Stimulated activated CD8-positive, alpha-beta memory T cell treated with anti-CD3 and anti-CD28 coated beads, Interleukin-12 subunit alpha, Interleukin-12 subunit beta, amount 100 ng/mL, for 4 hours (primary cell): ENCODE results near the gene PUM1.
"Not testable (repeated sequence)": the region's sequence is repeated elsewhere in the genome, so short reads cannot be mapped to it uniquely, and the experiment has no call there.

Experiments
- DNase-seq: peaks from one replicate; pipeline ENCODE4 v3.0.0-alpha.2; 2020; ENCODE audit warnings: low read depth

Gene PUM1

DNA sequence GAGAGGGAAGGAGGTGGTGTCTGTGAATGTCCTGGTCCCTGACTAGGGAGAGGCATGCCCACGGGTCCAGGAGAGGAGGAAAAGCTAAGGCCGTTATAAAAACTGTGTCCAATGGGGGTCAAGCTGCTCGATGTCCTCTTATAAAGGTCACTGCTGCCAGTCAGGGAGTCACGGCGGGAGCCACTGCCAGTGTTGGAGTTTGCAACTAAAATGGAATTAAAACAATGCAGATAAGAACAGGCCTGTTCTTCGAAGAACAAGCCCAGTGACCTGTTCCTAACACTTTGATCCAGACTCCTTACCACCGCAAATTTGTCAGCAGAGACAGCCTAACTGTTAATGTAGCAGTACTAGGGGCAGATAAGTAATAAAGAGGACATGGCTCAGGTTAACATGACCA is 100.8 kb downstream of the PUM1 start:
- DNase-seq: no peak

DNA sequence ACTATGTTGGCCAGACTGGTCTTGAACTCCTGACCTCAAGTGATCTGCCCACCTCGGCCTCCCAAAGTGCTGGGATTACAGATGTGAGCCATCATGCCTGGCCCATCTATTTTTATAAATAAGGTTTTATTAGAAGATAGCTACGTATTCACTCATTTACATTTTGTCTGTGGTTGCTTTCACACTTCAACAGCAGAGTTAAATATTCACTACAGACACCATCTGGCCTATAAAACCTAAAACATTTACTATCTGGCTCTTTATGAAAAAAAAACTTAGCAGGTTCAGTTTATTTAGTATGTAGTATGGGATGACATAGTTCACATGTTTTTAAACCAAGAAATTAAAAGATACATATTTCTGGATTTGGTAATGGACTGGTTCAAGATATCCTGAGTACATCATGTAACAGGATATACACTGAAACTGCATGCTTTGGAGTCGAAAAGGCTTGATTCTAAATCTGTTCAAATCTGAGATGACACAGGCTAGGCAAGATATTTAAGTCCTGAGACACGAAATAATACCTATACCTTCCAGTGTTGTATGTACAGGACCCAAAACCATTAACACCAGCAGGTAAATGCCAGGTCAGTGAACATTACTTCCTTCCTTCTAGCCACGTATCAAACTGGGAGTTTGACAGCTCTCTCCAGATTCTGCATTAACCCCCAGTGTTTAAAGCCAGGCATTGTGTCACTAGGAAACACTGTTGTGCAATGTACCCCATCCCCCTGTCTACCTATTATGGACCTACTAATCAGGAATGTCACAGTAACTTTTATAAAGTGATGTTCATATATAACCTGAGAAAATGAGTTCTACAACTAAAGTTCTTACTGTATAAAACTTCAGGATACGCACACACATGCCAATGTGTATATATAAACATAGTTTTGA is 102.7 kb downstream of the PUM1 start:
- no peak for DNase-seq

DNA sequence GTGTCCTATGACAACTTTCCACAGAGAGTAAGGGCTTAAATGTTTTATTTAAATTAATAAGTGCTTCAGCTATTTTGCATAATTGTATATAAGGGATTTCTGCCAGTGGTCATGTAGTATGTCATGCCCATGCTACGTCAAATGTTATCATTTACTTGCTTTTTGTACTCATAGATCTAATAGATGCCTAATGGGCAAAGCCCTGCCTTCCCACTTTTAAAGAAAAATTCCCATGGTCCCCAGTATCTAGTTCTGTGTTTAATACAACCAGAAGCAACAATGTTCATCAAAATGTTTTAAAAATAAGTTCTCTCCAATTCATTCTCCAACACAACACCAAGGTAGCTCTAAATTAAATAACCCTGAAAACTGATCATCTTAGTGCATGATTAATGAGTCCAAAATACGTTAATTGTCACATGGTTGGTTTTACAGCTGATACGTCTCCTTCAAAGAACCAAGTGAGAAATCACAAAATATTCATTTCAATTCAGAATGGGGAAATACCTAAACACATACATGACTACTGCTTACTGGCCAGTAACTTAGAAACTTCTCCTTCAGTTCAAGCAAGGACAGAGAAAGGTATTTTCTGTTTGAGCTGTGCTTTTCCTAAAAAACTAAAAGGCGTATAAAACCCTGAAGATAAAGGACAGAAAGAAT is 107.8 kb downstream of the PUM1 start:
- no peak for DNase-seq

DNA sequence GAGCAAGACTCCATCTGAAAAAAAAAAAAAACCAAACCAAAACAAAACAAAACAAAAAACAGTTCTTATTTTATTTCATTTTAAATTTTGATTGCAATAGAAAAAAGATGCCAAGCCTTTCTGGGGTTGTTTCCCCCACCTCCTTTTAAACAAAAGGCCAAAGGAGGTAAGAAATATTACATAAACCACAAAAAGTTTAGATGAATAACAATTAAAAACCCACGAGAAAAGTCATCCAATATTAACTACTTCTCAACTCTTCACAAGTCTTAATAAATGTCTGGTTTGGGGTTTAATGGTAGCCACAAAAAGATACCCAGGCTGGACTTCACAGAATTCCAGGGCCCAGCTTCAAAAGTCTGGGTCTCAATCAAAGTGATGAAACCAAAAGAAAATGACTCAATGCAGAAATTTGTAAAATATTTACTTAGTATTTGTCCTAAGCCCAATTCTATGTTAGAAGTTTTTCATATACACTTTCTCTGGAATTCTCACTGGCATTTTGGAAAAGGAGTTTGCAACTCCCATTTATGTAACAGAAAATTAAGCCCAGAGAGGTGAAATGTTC is 110.0 kb downstream of the PUM1 start:
- DNase-seq: no peak

DNA sequence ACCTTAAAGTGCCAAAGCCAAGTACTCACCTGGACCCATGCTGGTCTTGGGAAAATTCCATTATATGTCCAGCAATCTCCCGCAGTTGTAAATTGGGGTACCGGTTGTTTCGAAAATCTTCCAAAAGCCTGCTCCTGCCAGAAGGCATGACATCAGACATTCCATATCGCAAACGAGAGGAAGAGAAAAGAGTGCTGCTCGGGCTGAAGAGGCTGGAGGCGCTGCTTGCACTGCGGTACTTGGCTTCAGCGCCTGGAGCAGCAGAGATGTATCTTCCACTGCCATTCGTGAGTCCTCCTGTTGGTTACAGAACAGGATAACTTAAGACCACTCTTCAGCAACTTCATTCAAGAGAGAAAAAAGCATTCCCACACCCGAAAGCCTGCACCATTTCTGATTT is 111.8 kb downstream of the PUM1 start:
- no peak for DNase-seq

DNA sequence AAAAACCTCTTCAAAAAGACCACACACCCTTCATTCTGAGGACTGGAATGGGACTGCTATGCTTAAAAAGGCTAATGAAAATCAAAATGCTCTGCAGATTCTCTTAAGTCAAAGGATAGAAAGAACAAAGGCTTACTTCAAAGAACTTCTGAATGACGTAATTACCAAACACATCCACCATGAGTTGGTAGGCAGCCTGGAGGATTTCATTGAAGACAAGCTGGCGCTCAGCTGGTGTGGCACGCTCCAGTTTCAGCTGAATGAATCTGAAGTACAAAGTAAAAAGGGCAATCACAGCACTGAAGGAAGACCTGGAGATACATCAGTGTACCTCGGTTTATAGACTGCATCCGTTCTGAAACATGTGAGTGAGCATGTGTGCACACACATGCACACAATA is 113.4 kb downstream of the PUM1 start:
- no peak for DNase-seq

DNA sequence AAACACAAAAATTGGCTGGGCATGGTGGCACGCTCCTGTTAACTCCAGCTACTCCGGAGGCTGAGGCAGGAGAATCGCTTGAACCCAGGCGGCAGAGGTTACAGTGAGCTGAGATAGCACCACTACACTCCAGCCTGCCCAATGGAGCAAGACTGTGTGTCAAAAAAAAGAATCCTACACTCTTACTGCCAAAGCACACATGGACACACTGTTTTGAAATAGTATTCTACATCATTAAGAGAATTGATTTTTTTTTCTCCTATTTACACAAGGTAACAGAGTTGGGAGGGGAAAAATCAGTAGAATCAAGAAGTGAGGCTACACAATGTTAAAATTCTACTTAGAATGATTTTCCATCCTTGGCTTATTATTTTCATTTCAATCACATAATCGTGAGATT is 114.8 kb downstream of the PUM1 start:
- no peak for DNase-seq

DNA sequence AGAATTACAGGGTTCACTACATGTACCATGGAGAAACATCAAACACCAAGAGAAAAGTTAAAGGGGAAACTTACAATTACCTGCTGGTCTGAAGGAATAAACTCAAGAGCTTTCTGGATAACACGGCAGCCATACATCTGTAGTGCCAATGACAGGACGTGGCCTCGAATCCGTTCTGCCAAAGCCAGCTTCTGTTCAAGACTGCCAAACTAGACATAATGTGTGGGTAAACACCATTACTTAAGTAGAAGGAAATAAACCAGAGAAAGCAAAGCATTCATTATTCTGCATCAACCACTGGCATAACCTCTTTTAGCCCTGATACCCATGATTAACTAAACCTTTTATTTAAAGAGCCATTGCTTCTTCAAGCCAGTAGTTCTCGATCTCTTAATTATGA is 115.5 kb downstream of the PUM1 start:
- no peak for DNase-seq

DNA sequence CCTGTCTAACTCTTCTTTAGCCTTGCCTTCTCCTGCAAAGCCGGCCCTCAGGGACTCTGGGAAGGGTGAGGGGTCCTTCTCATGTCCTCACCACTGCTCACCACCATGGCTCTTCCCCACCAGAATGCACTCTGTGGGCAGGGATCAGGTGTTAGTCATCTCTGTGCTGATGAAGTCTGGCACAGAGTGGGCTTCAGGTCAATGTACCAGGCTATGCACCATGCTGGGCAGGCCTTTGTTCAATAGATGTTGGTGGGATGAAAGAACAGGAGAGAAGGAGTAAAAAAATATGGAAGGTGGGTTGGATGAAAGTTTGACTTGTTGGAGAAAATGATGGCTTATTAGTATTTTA is 116.1 kb downstream of the PUM1 start:
- not testable (repeated sequence) for DNase-seq

DNA sequence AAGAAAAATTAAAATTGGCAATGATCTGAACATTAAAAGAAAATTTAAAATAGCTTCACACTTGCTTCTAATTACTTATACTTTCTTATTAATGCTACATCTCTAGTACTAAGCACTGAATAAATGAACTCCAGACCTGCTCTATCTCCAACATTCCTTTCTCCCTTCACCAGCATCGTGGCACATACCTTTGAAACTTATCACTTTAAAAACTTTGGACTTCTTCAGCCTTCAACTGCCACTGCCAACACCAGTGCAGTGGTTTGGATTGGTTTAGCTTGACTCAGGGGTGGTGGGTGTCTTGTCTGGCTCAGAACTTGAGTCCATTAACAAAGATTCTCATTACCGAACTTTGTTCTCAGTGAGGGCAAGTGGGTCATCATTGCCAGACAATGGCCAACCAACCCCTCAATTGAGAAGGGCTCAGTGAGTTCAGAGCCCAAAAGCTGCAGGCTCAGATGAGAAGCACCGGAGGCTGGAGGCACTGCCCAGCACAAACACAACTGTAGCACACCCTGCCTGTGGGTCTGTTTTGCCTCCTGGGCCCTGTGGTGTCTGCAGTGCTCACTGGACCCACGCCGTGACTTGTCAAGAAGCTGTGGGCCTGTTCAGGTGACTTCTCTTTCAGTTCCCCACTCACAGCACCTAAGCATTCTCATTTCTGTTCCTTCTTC is 116.6 kb downstream of the PUM1 start:
- not testable (repeated sequence) for DNase-seq

DNA sequence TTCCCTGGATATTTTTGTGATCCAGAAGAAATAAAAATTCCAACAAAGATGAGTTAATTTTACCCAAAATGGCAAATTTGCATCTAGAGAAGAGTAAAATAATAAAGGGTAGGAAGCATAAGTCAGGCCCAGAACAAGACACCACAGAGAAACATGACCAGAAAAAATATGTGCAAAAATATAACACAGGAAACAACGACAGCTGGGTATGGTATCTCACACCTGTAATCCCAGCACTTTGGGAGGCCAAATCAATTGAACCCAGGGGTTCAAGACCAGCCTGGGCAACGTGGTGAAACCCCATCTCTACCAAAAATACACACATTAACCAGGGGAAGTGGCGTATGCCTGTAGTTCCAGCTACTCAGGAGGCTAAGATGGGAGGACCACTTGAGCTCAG is 117.2 kb downstream of the PUM1 start:
- DNase-seq: no peak

DNA sequence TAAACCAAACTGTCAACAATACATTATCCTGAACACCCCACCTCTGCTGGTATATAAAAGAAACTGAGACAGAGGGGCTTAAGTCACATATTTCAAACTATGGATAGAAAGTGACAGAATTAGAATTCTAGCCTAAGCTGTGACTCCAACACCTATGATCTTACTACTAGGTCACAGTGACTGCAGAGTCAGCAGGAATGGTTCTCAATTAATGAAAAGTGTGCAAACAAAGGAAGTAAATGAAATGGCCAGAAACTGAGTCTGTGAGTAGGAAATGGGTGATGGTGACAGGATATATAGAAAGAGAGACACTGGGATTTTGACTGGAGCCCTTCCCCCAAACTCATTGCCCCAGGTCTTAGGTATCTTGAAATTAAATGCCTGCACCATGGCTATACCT is 118.3 kb downstream of the PUM1 start:
- no peak for DNase-seq

DNA sequence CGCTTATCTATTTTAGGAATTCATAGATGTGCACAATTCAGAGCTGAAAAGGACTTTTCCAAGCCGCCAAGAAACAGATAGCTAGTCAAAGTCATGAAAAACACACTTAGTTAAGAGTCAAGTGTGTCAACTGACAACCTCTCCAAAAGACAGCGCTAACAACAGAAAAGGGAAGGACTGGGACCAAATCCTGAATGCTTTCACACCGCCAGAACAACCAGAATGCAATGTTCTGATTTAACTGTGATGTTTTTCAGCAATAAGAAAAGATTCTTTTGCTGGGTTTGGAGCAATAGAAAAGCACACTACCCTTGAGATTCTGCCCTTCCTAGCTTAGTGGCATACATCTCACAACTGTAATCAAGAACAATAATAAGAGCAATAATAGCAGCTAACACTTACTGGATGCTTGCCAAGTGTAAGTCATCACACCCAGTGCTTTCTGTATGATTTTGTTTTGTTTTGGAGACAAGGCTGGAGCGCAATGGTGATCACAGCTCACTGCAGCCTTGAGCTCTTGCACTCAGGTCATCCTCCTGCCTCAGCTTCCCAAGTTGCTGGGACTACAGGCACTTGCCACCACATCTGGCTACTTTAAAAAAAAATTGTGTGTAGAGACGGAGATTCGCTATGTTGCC is 123.1 kb downstream of the PUM1 start:
- DNase-seq: no peak

DNA sequence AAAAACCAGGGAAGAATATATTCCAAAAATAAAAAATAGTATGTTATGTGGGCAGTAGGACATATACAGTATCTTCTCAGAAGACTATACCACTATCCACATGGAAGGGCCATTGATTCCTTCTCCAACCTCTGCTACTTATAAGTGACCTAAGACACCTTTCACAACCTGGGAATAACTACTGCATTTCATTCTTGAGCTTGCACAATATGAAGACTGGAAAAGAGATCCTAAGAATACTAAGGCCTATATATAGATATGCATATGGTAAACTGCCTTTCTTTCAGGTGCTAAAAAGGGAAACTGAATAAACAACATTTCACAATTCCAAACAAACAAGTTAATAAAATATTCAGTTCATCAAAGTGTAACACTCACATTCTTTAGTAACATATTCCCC is 125.0 kb downstream of the PUM1 start:
- DNase-seq: no peak

DNA sequence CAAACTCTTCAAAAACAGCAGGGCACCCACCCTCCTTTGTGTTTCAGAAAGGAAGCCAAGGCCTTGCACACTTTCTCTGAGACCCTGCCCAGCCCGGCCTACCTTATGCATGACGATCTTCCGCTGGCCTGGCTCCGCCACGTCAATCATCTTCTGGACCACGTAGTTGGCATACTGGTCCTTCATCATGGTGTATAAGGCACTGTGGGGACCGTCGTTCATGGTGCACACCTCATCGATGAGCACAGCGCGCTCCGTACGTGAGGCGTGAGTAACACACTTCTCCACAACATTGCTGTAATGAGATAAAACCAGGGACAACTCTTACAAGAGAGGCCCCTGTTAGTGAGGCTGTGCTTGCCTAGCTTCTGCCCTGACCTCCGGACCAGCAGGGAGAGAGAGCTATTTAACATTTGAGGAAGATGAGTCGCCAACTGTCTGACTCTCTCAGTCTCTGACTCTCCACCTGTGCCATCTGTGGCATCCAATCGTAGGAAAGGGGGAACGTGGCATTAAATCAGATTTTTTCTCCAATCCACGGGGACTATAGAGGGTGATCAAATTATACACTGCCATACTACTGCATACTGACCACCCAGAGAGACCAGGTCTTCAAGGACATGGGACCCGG is 128.9 kb downstream of the PUM1 start:
- no peak for DNase-seq

DNA sequence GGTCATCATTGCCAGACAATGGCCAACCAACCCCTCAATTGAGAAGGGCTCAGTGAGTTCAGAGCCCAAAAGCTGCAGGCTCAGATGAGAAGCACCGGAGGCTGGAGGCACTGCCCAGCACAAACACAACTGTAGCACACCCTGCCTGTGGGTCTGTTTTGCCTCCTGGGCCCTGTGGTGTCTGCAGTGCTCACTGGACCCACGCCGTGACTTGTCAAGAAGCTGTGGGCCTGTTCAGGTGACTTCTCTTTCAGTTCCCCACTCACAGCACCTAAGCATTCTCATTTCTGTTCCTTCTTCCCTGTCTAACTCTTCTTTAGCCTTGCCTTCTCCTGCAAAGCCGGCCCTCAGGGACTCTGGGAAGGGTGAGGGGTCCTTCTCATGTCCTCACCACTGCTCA is 129.8 kb downstream of the PUM1 start:
- DNase-seq: not testable (repeated sequence)

DNA sequence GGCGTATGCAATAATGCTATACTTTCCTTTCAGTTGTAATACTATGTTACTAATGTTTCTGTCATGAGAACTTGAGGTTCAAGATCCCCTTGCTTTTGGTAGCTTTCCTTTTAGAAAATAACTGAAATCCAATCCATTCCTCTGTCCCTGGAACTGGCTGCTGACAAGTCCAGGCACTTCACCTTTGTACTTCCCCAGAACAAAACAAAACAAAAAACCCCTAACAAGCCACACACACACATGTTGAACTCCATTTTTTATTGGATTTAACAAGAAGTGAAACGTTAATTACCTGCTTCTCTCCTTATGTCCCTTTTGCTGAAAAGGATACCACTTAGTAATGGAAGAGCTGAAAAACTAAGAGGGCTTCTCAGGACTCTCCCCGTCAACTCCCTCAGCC is 130.9 kb downstream of the PUM1 start:
- no peak for DNase-seq

DNA sequence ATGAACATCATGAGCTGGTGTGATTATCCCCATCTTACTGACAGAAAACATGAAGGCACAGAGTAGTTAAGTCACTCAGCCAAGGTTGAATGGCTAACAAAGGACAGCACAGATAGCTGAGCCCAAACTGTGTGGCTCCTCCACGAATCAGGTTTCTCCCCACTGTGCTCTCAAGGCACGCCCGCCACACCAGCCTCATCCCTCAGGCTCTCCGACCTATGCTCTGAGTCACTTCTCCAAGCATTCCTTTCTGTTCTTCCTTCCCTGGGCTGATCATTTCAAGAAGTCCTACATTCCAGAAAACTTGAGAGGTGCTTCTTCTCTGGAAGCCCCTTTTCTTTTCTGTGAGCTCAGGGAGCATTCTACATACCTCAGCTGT is 131.7 kb downstream of the PUM1 start:
- no peak for DNase-seq

DNA sequence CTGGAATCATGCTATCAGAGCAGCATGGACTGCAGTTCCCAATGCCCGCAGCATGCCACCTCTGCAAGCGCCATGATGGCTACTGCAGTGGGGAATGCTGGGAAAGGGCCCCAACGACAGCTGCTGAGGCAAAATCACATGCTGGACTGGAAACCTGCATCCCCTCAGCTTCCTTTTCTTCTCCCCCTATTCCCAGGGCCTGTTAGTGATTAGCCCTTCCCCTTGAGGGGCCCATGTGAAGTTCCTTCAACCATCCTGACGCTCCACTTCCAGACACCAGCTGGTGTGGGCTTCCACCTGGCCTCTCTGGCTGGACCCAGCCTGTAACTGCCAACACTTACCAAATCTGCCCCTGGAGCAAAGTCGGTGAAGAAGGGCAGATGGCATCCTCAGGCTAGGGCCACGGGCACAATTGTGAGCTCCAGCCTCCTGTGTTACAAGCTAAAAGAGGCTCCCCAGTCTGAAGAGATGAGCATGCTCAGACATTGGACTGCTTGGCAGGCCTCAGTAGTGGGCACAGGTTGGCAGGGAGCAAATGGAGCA is 134.8 kb downstream of the PUM1 start:
- DNase-seq: no peak

DNA sequence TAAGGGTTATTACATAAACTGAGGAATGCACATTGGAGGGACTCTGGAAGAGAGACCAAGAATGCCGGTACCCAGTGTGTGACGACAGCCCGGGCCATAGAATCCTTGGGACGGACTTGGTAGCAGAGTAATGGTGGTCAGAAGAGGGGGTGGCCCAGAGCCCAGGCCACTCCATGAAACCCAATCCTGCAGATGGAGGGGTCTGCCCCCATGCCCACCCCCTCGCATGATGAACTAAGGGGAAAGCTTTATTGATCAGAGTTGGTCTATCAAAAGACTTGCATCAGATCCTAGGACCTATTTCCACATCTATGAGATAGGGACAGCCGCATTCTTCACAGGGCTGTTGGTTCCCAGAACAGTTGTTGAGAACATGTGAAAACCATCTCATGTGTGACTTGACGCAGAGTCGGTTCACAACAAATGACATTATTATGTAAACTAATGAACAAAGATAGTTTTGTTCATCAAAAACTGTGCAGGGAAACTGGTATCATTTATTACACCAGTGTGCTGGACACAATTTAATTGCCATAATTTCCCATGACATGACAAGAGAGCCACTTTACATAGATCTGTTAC is 135.5 kb downstream of the PUM1 start:
- DNase-seq: no peak
